HepG2 (cell line): Measurements from ENCODE around the gene GGNBP2. TPM values are rescaled to one million over a fixed set of nuclear protein-coding genes. Genes with fewer than 3 reads are reported as not detected.
A peak's percentile ranks its signal among the peaks of the same experiment; 100 is the strongest.

Source experiments
- ATAC-seq: fragments of 200-7000 bp; cut with Tn5 transposase; 3 replicates; pipeline ENCODE4 v1.9.1; 2020; ENCODE audit warnings: mild to moderate bottlenecking, moderate library complexity
- BruUV-seq: library from RNA; stranded (reverse); fragments of 400-500 nt; replicated peaks from 2 replicates; lab custom pipeline; 2021; lab: Mats Ljungman, UMichigan
- CTCF ChIA-PET: fragments of 300-600 bp; formaldehyde crosslinking; extraction: SDS; loops from one replicate; lab custom pipeline; 2021; ENCODE audit warnings: low total read pairs, inconsistent platforms, low intra/inter-chr PET ratio; lab: Yijun Ruan, JAX
- POLR2A ChIA-PET: fragments of 350-600 bp; sonication (Branson Sonifier 250); formaldehyde crosslinking; loops from one replicate; lab custom pipeline; 2020; ENCODE audit warnings: antibody characterized with exemption, inconsistent platforms; lab: Yijun Ruan, JAX
- DNase-seq: peaks from one replicate; pipeline ENCODE4 v3.0.0-alpha.2; 2015; ENCODE audit warnings: low spot score
- FAIRE-seq: peaks from 3 replicates; lab custom pipeline; 2011; peaks lifted over from hg19 to GRCh38; lab: Jason Lieb, UNC
- H2AFZ ChIP-seq: one replicate; pipeline ENCODE4 v1.6.1; 2011; ENCODE audit warnings: low read length, inconsistent platforms
- H3K27ac ChIP-seq: fragments of 300-600 bp; 3 replicates; pipeline ENCODE4 v1.8.0; 2011; ENCODE audit warnings: mixed run types, mild to moderate bottlenecking, mixed read lengths, low read length, inconsistent platforms; ENCODE audit not compliant: insufficient read depth; ENCODE audit errors: extremely low read length
- H3K27me3 ChIP-seq, 2 experiments: fragments of 200-600 bp in 1 of 2; 2 replicates in 1 of 2; 3 replicates in 1 of 2; pipeline versions ENCODE4 v1.6.0 to v1.8.0; 2011; ENCODE audit warnings: low read length in 2 of 2, mild to moderate bottlenecking in 2 of 2, moderate library complexity in 2 of 2, inconsistent platforms in 1 of 2; ENCODE audit not compliant: insufficient read depth in 2 of 2, control insufficient read depth in 1 of 2
- H3K36me3 ChIP-seq, 2 experiments: fragments of 200-600 bp in 1 of 2; replicated peaks in 1 of 2; 2 replicates in 1 of 2; 3 replicates in 1 of 2; pipeline versions ENCODE4 v1.5.1 to v1.8.0; 2011; ENCODE audit warnings: low read length in 2 of 2, inconsistent platforms in 1 of 2; ENCODE audit not compliant: insufficient read depth in 2 of 2, control insufficient read depth in 1 of 2
- H3K4me1 ChIP-seq: 2 replicates; pipeline ENCODE4 v1.5.1; 2012; ENCODE audit warnings: low read length, inconsistent platforms; ENCODE audit not compliant: insufficient read depth
- H3K4me2 ChIP-seq: 2 replicates; pipeline ENCODE4 v1.6.0; 2011; ENCODE audit warnings: low read depth, low read length, inconsistent platforms
- H3K4me3 ChIP-seq, 3 experiments: fragments of 200-600 bp in 1 of 3; sonication (generic), shearing (Covaris generic) in 1 of 3; replicated peaks in 1 of 3; 2 replicates each; pipeline ENCODE4 v1.5.1; 2011 to 2016; ENCODE audit warnings: low read length in 3 of 3, inconsistent platforms in 2 of 3, low read depth in 2 of 3, mild to moderate bottlenecking in 2 of 3, control low read depth in 1 of 3, mixed read lengths in 1 of 3; ENCODE audit not compliant: insufficient read depth in 1 of 3
- H3K79me2 ChIP-seq: one replicate; pipeline ENCODE4 v1.6.1; 2011; ENCODE audit warnings: low read length, inconsistent platforms; ENCODE audit not compliant: insufficient read depth
- H3K9ac ChIP-seq: 2 replicates; pipeline ENCODE4 v1.6.0; 2011; ENCODE audit warnings: mild to moderate bottlenecking, low read depth, low read length, inconsistent platforms; ENCODE audit not compliant: insufficient read depth
- H3K9me3 ChIP-seq: 2 replicates; pipeline ENCODE4 v1.5.1; 2012; ENCODE audit warnings: mild to moderate bottlenecking, low read length
- H4K20me1 ChIP-seq: 2 replicates; pipeline ENCODE4 v1.6.0; 2011; ENCODE audit warnings: inconsistent platforms, mild to moderate bottlenecking, low read length, moderate library complexity; ENCODE audit not compliant: insufficient read depth
- AGO2 ChIP-seq: fragments of 200-400 bp; formaldehyde crosslinking; optimal IDR thresholded peaks from 2 replicates; pipeline ENCODE3; 2017; ENCODE audit warnings: mild to moderate bottlenecking, low read depth, low read length, moderate library complexity
- BRF2 ChIP-seq: sonication (generic); formaldehyde crosslinking; IDR thresholded peaks from 2 replicates; pipeline ENCODE4 v1.8.1; 2022; ENCODE audit warnings: mild to moderate bottlenecking, missing genetic modification reagents
- ETS1 ChIP-seq: sonication (generic); formaldehyde crosslinking; IDR thresholded peaks from 2 replicates; pipeline ENCODE4 v1.4.0; 2020; ENCODE audit warnings: missing genetic modification reagents
- HOMEZ ChIP-seq: IDR thresholded peaks from 2 replicates; pipeline ENCODE4 v1.6.1; 2016; ENCODE audit warnings: low read depth
- LCORL ChIP-seq, 2 experiments: fragments of 450-650 bp in 1 of 2; sonication (generic) in 1 of 2; formaldehyde crosslinking in 1 of 2; IDR thresholded peaks; 2 replicates each; pipeline versions ENCODE4 v1.5.0 to v1.6.1; 2017 to 2020; ENCODE audit warnings: antibody characterized with exemption in 1 of 2, missing genetic modification reagents in 1 of 2
- MTERF4 ChIP-seq: sonication (generic); formaldehyde crosslinking; IDR thresholded peaks from 2 replicates; pipeline ENCODE4 v1.8.0; 2023; ENCODE audit warnings: mild to moderate bottlenecking, missing genetic modification reagents
- NR3C1 ChIP-seq: sonication (generic); formaldehyde crosslinking; IDR thresholded peaks from 2 replicates; pipeline ENCODE4 v1.4.0; 2020; ENCODE audit warnings: missing genetic modification reagents
- RAD51 ChIP-seq: fragments of 450-650 bp; IDR thresholded peaks from 2 replicates; pipeline ENCODE4 v1.6.1; 2016; ENCODE audit warnings: borderline replicate concordance
- SRSF1 ChIP-seq: fragments of 200-400 bp; formaldehyde crosslinking; optimal IDR thresholded peaks from 2 replicates; pipeline ENCODE3; 2017; ENCODE audit warnings: mild to moderate bottlenecking, low read depth, low read length, moderate library complexity
- ZNF552 ChIP-seq: sonication (generic); formaldehyde crosslinking; IDR thresholded peaks from 2 replicates; pipeline ENCODE4 v1.9.0; 2022; ENCODE audit warnings: missing genetic modification reagents, mild to moderate bottlenecking, borderline replicate concordance
- ZNF713 ChIP-seq: sonication (generic); formaldehyde crosslinking; IDR thresholded peaks from 2 replicates; pipeline ENCODE4 v1.4.0; 2020; ENCODE audit warnings: mild to moderate bottlenecking, missing genetic modification reagents
- ZNF749 ChIP-seq: sonication (generic); formaldehyde crosslinking; IDR thresholded peaks from 2 replicates; pipeline ENCODE4 v1.8.0; 2022; ENCODE audit warnings: mild to moderate bottlenecking, missing genetic modification reagents, moderate library complexity, borderline replicate concordance
- ZNF775 ChIP-seq: sonication (generic); formaldehyde crosslinking; IDR thresholded peaks from 2 replicates; pipeline ENCODE4 v1.4.0; 2020; ENCODE audit warnings: missing genetic modification reagents, mild to moderate bottlenecking, moderate library complexity, borderline replicate concordance
- ZSCAN30 ChIP-seq: sonication (generic); formaldehyde crosslinking; IDR thresholded peaks from 2 replicates; pipeline ENCODE4 v1.5.0; 2020; ENCODE audit warnings: mild to moderate bottlenecking, missing genetic modification reagents
- WGBS: methylation state at CpG from one replicate; pipeline ENCODE4 v1.1.6; 2017; ENCODE audit warnings: low lambda C conversion rate; 5-methylcytosine and 5-hydroxymethylcytosine counted together
- in situ Hi-C: cut with HindIII; loops from 2 replicates; pipeline ENCODE4 v1.10.0; 2017; ENCODE audit warnings: low pct_unique_long_range_greater_than_20kb; ENCODE audit not compliant: extremely low pct_ligation_motif_present
- intact Hi-C: fragments of 100-400 bp; cut with micrococcal nuclease; formaldehyde crosslinking; loops from one replicate; pipeline ENCODE4 v1.10.0; 2022; ENCODE audit not compliant: unreplicated experiment
- polyA plus RNA-seq, 8 experiments: library from polyadenylated mRNA; depleted of rRNA in 3 of 8; stranded (reverse) in 7 of 8; unstranded in 1 of 8; fragments of >200 nt; fragmentation: Illumina TruSeq in 4 of 8; extraction: Trizol in 4 of 8; gene quantifications; 2 replicates each; pipeline versions ENCODE4 v1.2.1 to v1.2.3, GENCODE V29; 2011 to 2016; ENCODE audit warnings: low read depth in 4 of 8, missing spikeins in 1 of 8, mixed read lengths in 1 of 8; ENCODE audit not compliant: insufficient read depth in 1 of 8
- total RNA-seq, 5 experiments: library from RNA; depleted of rRNA; stranded (reverse); fragments of >200 nt; fragmentation: Illumina TruSeq; extraction: Trizol; gene quantifications; 2 replicates each; pipeline ENCODE4 v1.2.3, GENCODE V29; 2016; ENCODE audit warnings: low read depth in 1 of 5

GGNBP2 gene
- total and polyA plus RNA-seq, 2 of the 13 experiments (the other 11 are each of a cell fraction or from before 2014, with no cell fraction given): 53.3 to 84.2 TPM

GRCh38 chr17:36500745-36501225 is 43.9 kb upstream of the GGNBP2 start:
- no peaks in the 10 kb centered on the region for H3K27me3 ChIP-seq
- H4K20me1 ChIP-seq: no peaks in the 10 kb centered on the region
- BruUV-seq: no TSS peak
- in situ Hi-C loops: no loop called here
- no peak for DNase-seq
- intact Hi-C loops: no loop called here
- no peaks in the 10 kb centered on the region for H3K79me2 ChIP-seq
- no peaks in the 10 kb centered on the region for H3K9me3 ChIP-seq
- H3K27ac ChIP-seq: no peak overlapping the region
- no peak overlapping the region for H3K4me2 ChIP-seq
- CTCF ChIA-PET: no interaction called here
- H3K4me1 ChIP-seq: peaks cover 3% of the 10 kb centered on the region
- no peak overlapping the region for H2AFZ ChIP-seq
- 88% methylated on average over 2 of the region's 15 CpGs for WGBS
- ATAC-seq: no peak
- H3K4me3 ChIP-seq: no peak overlapping the region
- POLR2A ChIA-PET: no interaction called here
- no peak for FAIRE-seq
- H3K36me3 ChIP-seq: peaks cover 35 to 71% of the 10 kb centered on the region in 2 experiments
- H3K9ac ChIP-seq: no peak overlapping the region
- TF ChIP-seq AGO2 (peak; percentile 57), SRSF1 (no peak)

- Histone ChIP-seq H3K9ac (no peak overlapping the region), H3K79me2 (no peaks in the 10 kb centered on the region), H3K9me3 (no peaks in the 10 kb centered on the region), H3K27me3 (no peaks in the 10 kb centered on the region), H2AFZ (no peak overlapping the region), H3K27ac (no peak overlapping the region), H4K20me1 (no peaks in the 10 kb centered on the region), H3K4me1 (peaks cover 9% of the 10 kb centered on the region), H3K4me2 (no peak overlapping the region), H3K36me3 (peaks cover 35 to 69% of the 10 kb centered on the region in 2 experiments), H3K4me3 (no peak overlapping the region)
- ATAC-seq (no peak), DNase-seq (no peak), FAIRE-seq (no peak)
- intact Hi-C loops: no loop called here
- in situ Hi-C loops: no loop called here
- WGBS: 93% methylated on average over 3 of the region's 3 CpGs
- CTCF ChIA-PET: no interaction called here
- no TSS peak for BruUV-seq
- POLR2A ChIA-PET: no interaction called here
- TF ChIP-seq ZNF749 (no peak), ZSCAN30 (CRISPR knock-in tag) (no peak), ZNF552 (CRISPR knock-in tag) (no peak), ETS1 (CRISPR knock-in tag) (no peak), MTERF4 (CRISPR knock-in tag) (no peak), ZNF713 (CRISPR knock-in tag) (no peak), ZNF775 (CRISPR knock-in tag) (no peak), BRF2 (CRISPR knock-in tag) (no peak), LCORL (IDR thresholded peaks at IDR 0.05) (no peak), LCORL (CRISPR knock-in tag; IDR thresholded peaks at IDR 0.05) (no peak), RAD51 (no peak), HOMEZ (CRISPR knock-in tag) (no peak), NR3C1 (CRISPR knock-in tag) (no peak)
Observed at GRCh38 chr17:36501351-36501750, 43.4 kb upstream of the GGNBP2 start.
